NCI-H1417 treated with DMSO at 0.1 percent for 48 hours (cell line): ENCODE data around the gene NPLOC4.

Experiments used
- DNase-seq: peaks from one replicate; lab custom pipeline; 2025; lab: John Stamatoyannopoulos, UW

NPLOC4 gene

GRCh38 chr17:81517339-81518112 lies 119.4 kb downstream of the NPLOC4 start:
- no peak for DNase-seq

DNA sequence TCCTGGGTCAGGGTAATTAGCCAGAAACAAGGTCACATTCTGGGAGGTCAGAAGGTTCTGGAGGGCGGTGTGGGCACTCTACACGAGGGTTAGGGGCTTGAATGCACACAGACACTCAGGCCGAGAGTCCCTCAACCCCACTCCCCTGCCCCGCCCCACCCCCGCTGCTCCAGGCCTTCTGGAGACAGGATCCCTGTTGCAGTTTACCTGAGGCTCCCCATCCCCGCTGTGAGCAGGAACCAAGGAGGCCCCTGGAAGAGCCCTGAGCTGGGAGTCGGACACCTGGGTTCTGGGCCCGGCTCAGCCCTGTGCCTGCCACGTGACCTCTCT lies 119.9 kb downstream of the NPLOC4 start:
- DNase-seq: no peak

DNA sequence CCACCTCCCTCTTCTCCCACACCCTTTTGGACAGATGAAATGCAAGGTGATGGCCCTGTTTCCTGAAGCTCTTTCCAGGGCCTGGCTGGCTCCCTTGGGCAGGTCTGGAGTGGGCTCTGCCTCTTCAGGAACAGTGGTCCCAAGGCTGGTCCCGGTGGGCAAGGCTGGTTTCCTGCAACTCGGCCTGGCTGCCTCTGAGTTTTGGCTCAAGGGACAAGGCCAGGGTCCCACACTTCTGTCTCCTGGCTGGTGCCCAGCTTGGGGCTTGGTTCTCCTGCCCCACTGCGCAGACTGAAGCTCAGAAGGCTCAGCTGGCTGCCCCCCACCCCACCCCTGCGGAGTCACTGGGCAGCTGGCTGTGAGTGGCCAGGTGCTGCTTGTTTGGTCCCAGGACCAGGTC lies 120.5 kb downstream of the NPLOC4 start:
- DNase-seq: no peak

GRCh38 chr17:81515530-81516041 lies 121.3 kb downstream of the NPLOC4 start:
- no peak for DNase-seq

DNA sequence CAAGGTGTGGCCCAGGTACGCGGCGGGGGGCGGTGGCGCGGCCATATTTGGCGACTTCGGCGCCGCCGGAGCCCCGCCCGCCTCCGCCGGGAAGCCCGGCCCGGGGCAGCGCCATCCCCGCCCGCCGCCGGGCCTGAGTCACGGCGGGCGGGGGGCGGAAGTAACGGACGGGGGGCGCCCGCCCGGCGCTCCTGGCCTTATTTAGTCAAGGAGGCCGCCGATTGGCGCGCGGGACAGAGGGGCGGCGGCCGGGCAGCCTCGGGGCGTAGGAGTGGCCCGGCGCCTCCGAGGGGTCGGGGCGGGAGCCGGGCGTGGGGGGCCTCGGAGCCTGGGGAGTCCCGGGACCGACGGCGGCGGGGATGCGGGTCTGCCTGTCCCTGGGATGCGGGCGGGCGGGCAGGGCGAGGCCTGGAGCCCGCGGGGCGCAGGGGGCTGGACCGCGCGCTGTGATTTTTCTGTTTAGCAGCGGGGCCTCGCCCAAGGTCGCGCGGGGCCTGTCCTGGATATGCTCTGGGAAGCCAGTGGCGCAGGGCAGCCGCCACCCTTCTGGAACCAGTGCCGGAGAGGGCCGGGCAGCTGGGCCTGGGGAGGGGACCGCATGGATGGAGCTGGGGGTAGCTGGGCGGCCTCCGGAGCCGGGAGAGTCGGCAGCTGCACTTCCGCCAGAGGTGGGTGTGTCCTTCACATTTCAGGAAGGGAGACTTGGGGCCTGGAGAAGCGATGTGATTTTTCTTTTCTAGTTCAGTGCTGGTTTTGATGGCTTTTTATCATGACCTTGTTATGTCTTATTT lies 122.0 kb downstream of the NPLOC4 start:
- no peak for DNase-seq

DNA sequence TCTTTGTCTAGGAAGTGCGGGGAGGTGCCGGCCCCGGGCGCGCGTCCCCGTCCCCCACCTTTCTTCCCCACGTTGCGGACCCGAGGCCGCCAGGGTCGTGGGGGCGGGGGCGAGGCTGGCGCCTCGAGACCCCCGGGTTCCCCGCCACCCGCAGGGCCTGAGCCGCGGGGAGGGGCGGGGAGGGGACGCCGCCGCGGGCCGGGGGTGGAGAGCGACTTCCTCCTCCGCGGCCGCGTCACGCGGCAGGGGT lies 122.5 kb downstream of the NPLOC4 start:
- no peak for DNase-seq

DNA sequence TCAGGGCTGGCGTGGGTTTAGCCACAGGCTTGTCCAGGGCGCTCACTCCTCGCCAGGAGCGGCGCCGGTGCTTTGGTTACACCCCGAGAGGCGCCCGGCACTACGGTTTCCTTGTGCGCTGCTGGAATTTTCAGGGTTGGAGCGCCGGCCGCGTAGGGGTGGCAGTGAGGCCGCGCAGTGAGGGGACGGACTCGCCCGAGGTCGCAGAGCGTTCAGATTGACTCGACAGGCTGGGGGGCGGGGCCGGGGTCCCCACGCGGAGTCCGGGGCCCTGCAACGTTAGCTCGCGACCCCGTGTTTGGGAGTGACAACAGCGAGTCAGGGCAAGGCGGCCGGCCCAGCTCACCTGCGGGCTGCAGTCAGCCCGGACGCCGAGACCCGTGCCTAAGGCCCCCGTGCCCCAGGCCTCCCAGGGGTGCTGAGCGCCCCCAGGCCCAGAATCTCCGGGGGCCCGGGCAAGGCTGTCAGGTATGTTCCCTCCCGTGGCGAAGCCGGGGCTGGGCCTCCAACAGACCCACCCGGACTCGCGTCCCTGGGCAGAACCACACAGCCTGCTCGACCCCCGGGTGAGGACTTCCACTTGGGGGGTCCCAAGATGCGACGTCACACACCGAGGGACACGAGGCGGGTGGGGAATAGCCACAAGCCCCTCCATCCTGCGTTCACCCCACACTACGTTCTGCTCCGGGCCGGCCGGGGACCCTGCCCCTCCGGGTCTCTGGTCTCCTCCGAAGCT lies 123.0 kb downstream of the NPLOC4 start:
- DNase-seq: no peak

DNA sequence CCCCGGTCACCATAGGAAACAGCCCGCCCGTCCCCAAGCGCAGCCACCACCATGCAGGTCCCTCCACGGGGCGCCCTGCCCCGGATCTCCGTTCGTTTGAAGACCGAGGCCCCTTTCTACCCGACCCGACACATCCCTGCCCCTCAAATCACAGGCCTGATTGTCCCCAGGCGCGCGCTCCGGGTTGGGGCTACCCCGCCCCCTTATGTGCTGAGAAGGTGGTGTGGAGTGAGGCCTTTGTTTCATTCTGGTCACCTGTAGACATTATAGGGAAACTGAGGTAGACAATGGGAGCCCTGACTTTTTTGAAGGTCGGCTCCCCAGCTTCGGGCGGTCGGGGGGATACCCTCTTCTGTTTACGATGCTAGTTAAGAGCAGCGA lies 123.5 kb downstream of the NPLOC4 start:
- DNase-seq: peak; percentile 29

DNA sequence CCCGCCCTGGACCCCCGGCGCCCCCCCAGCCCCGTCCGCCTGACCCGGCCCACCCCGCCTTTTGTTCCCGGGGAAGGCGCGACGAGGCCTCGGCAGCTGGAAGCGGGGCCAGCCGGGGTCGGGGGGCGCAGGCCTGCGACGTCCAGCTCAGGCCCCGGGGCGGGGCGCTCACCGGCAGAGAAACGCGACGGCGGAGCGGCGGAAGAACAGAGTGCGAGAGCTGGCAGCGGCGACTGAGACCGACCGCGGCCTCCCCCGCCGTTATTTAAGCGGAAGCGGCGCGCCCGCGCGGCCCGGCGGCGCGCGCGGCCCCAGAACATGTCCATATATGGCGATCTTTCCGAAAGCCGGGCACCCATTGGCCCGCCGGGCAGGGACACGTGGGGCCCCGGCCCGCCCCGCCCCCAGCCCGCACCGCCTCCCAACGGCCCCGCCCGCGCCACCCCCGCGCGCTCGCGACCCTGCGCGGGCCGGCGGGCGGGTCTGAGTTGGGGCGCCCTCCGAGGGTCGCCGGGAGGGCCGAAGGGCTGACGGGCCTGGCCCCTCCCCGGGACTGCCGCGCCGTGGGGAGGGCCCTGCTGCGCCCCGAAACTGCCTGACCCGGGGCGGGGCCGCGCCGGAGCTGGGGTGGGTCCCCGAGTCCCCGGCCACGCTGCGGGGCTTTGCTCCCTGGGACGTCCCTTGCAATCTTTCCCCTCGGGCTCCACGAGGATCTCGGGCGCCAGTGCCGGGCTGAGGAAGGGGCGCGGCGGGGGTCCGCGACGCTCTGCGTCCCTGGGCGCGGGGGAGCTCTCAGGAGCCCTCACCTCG lies 124.1 kb downstream of the NPLOC4 start, which contains the start of gene ACTG1:
Gene ACTG1 (minus strand): TSS at position 238 of the 810 bp plus-strand sequence. CDS start 445 bp downstream, outside the sequence.
- DNase-seq: peak; percentile 82

- no peak for DNase-seq
Observed at GRCh38 chr17:81511804-81512561, 124.9 kb downstream of the NPLOC4 start.

GRCh38 chr17:81511554-81511803 lies 125.4 kb downstream of the NPLOC4 start:
- no peak for DNase-seq

- DNase-seq: no peak
Observed at GRCh38 chr17:81510785-81511553, 125.9 kb downstream of the NPLOC4 start.

GRCh38 chr17:81509972-81510784 lies 126.7 kb downstream of the NPLOC4 start:
- DNase-seq: no peak

DNA sequence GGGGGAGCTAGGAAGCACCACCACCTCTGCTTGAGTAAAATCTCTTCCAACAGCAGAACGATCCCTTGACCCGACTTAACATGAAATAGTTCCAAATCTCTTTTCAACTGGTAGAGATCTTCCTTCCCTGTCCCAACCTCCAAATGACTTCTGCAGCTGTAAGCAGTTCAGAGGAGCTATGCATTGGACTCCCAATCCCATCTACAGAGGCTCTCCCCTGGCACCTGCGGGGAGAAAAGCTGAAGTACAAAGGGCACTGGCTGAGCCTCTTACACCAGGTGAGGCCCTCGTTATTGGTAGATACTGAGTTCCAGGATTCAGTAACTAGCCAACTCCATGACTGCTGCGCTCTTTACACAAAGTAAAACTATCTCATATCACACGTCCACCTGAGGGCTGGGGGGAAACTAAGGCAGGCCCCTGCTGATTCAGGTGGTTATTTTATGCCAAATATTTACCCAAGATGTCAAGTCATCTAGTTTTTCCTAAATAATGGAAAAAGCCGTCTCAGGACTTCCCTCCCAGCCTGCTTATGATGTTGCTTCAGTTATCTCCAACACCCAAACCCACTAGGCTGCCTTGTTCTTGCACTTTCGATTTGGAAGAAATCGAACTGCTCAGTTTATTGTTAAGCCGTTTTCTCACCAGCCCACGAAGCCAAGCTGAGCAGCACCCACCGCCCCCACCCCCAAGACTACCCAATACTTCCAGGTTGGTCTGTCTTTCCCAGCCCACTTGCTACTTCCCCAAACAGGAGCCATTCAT lies 127.5 kb downstream of the NPLOC4 start:
- no peak for DNase-seq

- DNase-seq: no peak
Observed at GRCh38 chr17:81508639-81509206, 128.2 kb downstream of the NPLOC4 start.
